ENCODE measurements around the gene MAPK1IP1L.

Gene MAPK1IP1L

DNA sequence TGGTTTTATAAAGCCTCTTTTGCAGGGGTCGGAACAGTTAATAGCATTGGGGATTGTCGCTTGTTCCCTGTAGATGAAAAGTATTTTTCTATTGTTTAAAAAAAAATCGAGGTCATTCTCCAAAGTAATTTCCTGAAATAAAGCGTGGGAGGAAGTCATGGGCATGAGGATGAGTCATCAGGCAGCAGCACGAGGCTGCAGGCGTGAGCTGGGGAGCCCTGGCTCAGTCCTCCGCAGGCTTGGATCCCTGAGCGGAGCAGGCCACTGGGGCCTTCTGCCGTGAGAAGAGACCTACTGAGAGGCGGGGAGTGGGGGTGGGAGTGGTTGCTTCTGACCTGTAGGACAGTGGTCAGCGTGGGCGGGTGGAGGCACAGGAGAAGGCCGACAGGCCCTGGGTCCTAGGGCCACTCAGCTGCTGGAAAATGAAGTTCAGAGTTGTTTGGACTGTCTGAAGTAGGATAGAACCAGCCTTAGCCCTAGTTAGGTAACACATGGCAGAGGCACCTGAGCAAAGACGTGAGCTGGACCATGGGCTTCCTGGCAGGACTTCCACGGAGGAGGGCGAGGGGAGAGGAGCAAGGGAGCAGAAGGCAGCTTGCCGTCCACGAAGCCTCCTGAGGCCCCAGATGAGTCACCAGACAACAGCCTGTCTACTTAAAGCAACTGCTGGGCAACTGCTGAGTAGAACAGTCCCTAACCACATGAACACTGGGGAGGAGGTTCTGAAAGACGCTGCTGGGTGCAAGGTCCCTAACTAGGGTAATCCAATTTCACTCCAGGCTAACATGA is 56.5 kb downstream of the MAPK1IP1L start:
- H3K27ac ChIP-seq: no peak overlapping the region
- TF ChIP-seq, protein P1, sequence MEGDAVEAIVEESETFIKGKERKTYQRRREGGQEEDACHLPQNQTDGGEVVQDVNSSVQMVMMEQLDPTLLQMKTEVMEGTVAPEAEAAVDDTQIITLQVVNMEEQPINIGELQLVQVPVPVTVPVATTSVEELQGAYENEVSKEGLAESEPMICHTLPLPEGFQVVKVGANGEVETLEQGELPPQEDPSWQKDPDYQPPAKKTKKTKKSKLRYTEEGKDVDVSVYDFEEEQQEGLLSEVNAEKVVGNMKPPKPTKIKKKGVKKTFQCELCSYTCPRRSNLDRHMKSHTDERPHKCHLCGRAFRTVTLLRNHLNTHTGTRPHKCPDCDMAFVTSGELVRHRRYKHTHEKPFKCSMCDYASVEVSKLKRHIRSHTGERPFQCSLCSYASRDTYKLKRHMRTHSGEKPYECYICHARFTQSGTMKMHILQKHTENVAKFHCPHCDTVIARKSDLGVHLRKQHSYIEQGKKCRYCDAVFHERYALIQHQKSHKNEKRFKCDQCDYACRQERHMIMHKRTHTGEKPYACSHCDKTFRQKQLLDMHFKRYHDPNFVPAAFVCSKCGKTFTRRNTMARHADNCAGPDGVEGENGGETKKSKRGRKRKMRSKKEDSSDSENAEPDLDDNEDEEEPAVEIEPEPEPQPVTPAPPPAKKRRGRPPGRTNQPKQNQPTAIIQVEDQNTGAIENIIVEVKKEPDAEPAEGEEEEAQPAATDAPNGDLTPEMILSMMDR (IDR thresholded peaks at IDR 0.05): no peak
- TF ChIP-seq ZFX (IDR thresholded peaks at IDR 0.05; ENCODE audit: borderline replicate concordance): no peak

DNA sequence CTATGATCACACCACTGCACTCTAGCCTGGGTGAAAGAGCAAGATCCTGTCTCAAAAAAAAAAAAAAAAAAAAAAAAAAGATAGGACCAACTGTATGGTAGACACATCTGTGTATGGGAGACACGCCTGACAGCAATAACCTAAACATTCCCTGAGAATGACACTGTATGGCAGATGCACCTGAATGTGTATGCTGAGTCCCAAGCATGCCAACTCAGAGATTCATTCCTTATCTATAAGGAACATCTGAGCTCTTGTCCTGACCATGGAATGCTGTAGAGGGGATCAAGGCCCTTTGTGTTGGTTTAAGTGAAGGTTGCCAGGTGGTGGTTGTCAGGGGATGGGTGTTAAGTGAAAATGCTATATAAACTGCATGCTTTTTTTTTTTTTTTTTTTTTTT is 58.4 kb downstream of the MAPK1IP1L start:
- TF ChIP-seq, protein P1 (IDR thresholded peaks at IDR 0.05): no peak
- no peak for TF ChIP-seq ZFX (IDR thresholded peaks at IDR 0.05; ENCODE audit: borderline replicate concordance)
- no peak overlapping the region for H3K27ac ChIP-seq

DNA sequence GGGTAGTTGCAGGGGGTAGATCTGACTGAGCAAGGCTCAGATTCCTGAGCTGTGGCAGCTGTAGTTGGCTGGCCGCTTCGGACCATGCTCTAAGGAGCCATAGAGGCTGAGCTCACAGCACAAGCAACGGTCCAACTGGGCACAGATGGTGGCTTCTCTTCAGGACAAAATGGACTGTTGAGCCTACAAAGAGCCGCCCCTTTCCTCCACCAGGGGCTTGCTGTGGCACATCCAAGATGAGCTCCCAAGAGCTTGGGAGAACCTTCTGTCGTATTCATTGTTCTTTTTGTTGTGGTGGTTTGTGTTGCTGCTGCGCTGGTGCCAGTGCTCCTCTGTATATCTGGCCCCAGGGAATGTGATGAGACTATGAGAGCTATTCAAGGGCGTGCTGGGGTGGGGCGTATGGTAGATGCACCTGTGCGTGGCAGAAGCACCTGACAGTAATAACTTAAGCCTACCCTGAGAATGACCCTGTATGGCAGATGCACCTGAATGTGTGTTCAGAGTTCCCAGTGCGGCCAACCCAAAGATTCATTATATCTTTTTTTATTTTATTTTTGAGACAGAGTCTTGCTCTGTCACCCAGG is 59.8 kb downstream of the MAPK1IP1L start:
- TF ChIP-seq, protein P1 (IDR thresholded peaks at IDR 0.05): no peak
- no peak for TF ChIP-seq ZFX (IDR thresholded peaks at IDR 0.05; ENCODE audit: borderline replicate concordance)
- no peak overlapping the region for H3K27ac ChIP-seq

DNA sequence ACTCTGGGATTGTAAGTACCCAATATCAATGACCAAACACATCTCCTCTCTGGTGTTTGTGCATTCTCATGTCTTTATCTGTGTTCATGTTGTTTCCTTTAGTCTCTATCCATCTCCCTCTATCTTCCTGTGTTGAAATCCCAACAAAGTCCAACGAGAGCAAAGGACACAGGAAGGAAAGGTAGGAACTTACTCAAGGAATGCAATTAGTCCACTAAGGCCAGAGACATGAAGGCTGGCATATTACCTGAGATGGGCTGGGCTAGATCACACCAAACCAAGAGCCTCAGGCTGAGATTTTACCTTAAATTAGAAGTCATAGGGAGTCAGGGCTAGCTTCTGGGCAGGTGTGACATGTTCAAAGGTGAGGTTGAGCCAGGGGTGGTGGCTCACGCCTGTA is 63.3 kb downstream of the MAPK1IP1L start:
- H3K27ac ChIP-seq: no peak overlapping the region
- TF ChIP-seq, protein P1 (IDR thresholded peaks at IDR 0.05): no peak
- no peak for TF ChIP-seq ZFX (IDR thresholded peaks at IDR 0.05; ENCODE audit: borderline replicate concordance)

DNA sequence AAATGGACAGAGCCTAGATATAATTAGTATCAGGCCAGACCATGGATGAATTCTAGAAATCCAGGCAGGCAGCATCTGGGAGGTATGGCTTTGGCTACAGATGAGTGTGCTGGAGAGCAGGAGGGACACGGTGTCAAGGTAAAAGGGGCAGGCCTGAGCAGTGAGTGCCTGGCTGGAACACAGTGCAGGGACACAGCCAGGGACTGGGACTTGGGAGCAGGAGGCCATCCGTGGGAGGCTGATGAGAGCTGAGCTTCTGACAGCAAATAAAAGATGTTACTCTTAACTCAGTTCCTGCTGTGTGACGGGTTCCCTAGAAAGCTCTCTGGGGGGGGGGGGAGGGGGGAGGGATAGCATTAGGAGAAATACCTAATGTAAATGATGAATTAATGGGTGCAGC is 64.0 kb downstream of the MAPK1IP1L start:
- H3K27ac ChIP-seq: no peak overlapping the region
- no peak for TF ChIP-seq ZFX (IDR thresholded peaks at IDR 0.05; ENCODE audit: borderline replicate concordance)
- TF ChIP-seq, protein P1 (IDR thresholded peaks at IDR 0.05): no peak

DNA sequence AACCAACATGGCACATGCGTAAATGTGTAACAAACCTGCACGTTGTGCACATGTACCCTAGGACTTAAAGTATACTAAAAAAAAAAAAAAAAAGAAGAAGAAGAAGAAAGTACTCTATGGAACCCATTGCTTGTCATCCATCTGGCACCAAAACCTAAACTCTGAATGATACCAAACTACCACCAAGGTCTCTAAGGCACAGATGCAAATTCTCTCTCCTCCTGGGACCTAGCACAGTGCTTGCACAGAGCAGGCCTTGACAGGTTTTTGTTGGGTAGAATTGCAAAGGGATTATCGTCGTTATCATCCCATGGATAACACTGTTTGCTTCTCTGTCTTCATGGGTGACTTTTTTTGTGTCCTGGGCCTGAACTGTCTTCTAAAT is 64.4 kb downstream of the MAPK1IP1L start:
- TF ChIP-seq, protein P1 (IDR thresholded peaks at IDR 0.05): no peak
- TF ChIP-seq ZFX (IDR thresholded peaks at IDR 0.05; ENCODE audit: borderline replicate concordance): no peak

More for the DNA sequence above, 64.4 kb downstream of the MAPK1IP1L start:
- H3K27ac ChIP-seq: no peak overlapping the region
